GM19438 (cell line): ENCODE data around the gene CAMK1.
"Not testable (repeated sequence)": the region's sequence is repeated elsewhere in the genome, so short reads cannot be mapped to it uniquely, and the experiment has no call there.

Source experiments
- ATAC-seq: cut with Tn5 transposase; IDR thresholded peaks from one replicate; pipeline ENCODE4 v1.9.1; 2021; ENCODE audit warnings: low read depth; ENCODE audit not compliant: unreplicated experiment

The CAMK1 gene

DNA sequence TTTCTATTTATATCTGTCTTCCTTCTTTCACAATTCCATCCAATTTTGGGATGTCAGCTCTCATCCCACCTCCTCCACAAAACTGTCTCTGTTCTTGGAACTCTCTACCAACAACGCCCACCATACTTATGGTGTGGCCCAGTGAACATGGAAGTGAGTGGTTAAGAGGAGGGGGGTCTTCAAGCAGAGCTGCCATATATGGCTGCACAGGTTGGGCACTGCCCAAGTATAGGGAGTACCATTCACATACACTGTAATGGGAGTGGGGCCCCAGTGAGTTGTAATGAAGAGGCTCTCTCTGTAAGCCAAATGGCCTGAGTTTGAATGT is 7.9 kb upstream of the CAMK1 start:
- no peak for ATAC-seq

DNA sequence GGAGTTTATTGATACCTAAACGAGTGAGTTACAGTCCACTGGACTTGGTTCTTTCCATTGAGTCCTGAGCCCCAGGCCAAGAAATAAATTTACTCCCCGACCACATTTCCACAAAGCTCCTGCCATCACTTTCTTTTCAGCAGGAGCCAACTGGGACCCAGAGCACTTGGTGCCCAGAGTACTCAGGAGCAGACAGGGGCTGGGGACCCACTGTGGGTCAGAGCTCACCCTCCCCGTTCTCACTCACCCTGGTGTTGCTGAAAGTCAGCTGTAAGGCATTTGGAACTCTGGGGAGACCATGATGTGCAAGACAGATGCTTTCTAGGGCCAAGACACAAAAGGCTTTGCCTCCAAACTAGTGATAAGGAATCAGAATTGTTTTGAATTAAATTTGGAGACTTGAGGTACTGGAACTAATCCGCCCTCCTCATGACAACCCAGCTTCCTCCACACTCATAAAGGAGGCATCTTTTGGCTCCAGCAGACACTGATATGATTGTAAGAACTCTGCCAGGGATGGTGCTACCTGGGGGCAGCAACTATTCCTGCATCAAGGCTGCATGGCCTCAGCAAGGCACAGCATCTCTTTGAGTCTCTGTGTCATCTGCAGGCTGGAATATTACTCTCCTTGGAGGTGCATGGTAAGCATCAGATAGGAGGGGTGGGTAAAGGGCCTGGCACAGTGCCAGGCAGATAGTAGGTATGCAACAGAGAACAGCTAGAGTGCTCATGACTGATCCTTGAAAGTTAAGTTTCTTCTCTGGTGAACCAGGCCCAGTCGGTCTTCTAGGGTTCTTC is 7.3 kb upstream of the CAMK1 start:
- no peak for ATAC-seq

DNA sequence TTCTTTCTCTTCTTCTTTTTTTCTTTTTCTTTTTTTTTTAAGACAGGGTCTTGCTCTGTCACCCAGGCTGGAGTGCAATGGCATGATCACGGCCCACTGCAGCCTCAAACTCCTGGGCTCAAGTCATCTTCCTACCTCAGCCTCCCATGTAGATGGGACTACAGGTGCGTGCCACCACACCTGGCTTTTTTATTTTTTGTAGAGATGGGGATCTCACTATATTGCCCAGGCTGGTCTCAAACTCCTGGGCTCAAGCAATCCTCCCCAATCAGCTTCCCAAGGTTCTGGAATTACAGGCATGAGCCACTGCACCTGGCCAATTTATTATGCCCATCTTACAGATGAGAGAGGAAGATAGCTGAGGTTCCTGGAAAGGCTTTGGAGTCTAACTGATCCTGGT is 1.3 kb upstream of the CAMK1 start:
- not testable (repeated sequence) for ATAC-seq

DNA sequence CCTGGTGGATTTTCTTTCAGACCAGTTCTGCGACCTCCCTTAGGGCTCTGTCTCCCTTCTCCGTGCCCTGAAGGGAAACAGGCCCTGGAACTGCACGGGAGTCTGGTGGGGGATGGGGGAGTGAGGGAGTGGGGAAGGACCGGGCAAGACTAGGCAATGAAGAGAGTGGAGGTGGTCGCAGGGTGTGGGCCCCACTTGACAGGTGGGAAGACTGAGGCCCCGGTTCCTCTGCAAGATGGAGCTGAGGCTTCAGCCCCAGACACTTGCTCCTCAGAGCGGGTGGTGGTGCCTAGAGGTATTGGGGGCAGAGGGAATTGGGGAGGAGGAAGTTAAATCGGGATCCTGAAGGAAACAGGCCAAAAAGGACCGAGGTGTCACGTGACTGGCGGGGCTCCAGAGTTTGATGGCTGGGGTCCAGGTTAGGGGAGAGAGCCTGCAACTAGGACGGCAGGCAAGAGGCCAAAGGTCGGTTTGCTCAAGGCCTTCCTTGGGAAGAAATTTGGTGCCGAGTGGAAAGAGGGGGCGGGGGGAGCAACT is 597 bp upstream of the CAMK1 start:
- no peak for ATAC-seq

DNA sequence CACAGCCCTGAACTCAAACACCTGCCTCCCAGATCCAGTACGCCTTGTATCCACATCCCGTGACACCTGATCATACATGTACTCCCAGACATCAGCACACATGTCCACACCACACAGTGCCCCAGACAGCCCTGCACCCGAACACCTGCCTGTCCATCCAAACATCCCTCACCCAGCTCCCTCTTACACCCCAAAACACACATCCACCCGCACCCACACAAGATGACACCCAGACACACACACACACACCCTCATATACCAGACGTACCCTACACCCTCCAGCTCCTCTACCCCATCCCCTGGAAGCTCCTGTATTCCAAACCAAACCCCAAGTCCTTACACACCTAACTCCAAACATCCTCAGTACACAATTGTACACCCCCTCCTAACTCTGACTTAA is 735 bp downstream of the CAMK1 start:
- no peak for ATAC-seq

DNA sequence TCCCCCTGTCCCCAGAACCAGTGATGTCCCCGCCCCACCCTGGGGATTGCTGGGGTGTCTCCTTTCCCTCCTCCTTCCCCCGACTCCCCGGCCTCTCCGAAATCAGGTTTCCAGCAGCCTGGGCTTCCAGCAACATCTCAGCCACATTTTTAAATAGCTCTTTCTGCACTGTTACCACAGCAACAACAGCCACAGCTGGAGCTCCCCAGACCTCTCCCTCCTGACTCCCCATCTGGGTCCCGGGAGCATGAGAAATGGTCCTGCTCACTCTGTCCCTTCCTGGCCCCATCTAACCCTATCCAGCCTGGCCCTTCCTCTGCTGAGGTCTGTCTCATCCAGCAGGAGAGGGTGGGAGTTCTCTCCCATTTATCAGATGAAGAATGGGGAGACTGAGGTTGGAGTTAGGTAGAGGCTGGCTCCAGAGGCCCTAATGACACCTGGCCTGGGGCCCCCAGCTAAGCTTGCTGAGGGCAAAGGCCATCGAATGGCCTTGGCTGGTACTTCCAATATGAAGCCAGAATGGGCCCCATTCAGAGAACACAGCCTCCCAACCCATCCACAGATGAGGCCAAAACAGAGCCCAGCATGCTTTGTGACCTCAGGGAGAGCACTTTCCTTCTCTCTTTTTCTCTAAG is 1.5 kb downstream of the CAMK1 start:
- no peak for ATAC-seq

DNA sequence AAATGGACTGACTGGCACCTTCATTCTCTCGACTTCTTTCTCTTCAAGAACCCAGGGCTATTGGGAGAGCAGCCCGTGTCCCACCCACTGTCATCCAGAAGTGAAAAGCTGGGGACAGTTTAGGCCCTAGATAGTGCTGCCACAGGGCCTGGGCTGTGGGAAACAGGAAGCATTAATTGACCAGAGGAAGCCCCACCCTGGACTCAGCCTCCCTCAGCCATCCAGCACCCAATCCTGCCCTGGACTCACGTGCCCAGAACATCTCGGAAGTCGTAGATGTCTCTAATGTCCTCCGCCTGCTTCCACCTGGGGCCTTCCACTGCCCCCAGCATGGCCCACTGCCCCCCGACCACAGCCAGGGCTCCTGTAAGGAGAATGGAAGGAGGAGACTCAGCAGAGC is 2.3 kb downstream of the CAMK1 start:
- no peak for ATAC-seq

DNA sequence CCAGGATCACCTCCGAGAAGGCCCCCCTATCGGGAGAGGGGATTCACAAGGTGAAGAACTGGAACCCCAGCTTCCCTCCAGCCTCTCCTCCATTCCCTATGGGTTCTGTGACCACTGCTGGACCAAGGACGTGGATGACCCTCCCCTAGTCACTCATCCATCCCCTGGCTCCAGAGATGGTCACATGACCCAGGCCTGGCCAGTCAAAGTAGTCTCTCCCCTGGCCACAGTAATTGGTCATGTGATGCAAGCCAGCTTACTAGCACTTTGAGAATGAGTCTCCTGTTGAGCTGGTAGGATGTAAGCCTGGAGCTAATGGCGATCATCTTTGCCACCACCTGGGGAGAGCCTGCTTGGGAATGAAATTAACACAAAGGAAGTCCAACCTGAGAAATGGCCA is 3.9 kb downstream of the CAMK1 start:
- ATAC-seq: no peak

DNA sequence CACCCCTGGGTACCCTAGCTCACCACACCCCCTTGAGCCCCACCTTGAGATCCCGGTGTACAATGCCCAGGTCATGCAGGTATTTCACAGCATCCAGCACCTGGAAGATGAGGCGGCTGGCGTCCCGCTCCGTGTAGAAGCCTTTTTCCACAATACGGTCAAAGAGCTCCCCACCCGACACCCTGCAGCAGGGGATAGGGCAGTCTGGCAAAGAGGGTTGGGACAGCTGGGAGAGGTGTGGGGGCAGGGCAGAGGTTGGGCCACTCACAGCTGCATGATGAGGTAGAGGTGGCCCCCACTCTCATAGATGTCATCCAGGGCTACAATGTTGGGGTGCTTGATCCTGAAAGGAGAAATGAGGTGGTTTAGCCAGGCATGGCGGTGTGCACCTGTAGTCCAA is 6.9 kb downstream of the CAMK1 start:
- ATAC-seq: no peak

DNA sequence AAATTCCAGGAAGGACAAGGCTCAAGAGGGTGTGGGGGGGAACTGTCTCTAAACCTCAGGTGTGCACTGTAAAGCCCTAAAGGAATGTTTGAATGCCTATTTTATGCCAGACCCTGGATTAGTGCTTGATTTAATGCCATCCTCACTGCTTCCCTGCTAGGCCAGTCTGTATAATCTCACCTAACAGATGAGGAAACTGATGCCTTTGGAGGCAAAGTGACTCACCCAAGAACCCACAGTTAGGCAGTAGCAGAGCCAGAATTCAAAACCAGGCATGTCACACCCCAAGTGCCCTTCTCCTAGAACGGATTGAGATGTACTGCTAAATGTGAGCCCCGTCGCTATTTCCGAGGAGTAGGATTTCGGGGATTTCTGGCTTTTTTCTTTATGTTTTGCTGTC is 7.8 kb downstream of the CAMK1 start:
- no peak for ATAC-seq

DNA sequence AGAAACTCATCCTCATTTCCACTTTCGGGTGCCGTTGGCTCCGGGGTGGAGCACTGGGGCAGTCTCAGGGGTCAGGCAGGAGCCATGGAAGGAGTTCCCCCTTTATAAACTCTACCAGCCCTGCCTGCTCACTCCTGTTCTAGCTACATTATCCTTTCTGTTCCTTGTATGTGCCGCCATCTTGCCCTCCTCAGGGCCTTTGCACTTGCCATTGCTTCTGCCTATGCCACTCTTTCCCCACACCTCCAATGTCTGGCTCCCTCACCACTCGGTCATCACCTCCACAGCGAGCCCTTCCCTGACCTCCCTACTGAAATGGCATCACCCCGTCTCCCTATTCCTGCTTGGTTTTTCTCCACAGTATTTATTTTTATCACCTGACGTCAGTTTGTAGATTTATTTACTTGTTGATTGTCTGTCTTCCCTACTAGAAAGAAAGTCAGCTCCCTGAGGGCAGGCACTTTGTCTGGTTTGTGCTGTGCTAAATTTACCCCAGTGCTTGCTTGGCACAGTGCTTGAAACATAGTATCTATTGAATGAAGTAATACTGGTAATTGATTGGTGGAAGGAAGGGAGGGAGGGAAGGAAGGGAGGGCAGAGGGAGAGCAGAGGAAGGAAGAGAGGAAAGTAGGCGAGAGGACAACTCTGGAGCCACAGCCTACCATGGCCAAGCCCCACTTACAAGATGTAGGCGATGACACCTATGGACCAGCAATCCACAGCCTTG is 8.8 kb downstream of the CAMK1 start:
- ATAC-seq: no peak

DNA sequence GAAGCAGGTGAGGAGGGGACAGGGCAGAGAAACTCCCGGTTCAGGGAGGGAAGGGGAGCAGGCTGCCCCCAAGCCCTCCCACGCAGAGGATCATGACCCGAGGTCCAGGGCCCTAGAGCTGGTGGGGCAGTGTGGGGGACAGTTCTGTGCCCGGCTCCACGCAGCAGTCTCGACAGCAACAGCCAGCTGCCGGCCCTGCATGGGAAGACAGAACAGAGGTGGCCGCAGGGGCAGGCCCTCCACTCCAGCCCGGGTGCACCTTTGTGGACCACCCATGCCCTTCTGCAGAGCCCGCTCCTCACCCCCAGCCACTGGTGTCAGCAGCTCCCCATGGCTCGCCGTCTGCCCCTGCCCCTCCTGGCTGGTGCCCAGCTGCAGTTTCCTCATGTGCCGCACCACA is 12.3 kb downstream of the CAMK1 start:
- ATAC-seq: no peak

DNA sequence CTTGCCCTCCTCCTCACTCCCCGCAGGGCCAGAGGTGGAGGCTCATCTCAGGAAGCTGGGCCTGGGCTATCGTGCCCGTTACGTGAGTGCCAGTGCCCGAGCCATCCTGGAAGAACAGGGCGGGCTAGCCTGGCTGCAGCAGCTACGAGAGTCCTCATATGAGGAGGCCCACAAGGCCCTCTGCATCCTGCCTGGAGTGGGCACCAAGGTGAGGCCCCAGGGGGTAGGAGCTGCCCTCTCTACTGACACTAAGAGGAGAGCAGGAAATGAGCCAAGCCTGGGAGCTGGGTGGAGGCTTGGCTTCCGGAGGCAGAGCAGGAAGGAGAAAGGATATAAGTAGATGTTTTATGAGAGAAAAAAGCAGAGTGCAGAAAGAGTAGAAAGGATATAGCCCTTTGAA is 15.1 kb downstream of the CAMK1 start:
- no peak for ATAC-seq

DNA sequence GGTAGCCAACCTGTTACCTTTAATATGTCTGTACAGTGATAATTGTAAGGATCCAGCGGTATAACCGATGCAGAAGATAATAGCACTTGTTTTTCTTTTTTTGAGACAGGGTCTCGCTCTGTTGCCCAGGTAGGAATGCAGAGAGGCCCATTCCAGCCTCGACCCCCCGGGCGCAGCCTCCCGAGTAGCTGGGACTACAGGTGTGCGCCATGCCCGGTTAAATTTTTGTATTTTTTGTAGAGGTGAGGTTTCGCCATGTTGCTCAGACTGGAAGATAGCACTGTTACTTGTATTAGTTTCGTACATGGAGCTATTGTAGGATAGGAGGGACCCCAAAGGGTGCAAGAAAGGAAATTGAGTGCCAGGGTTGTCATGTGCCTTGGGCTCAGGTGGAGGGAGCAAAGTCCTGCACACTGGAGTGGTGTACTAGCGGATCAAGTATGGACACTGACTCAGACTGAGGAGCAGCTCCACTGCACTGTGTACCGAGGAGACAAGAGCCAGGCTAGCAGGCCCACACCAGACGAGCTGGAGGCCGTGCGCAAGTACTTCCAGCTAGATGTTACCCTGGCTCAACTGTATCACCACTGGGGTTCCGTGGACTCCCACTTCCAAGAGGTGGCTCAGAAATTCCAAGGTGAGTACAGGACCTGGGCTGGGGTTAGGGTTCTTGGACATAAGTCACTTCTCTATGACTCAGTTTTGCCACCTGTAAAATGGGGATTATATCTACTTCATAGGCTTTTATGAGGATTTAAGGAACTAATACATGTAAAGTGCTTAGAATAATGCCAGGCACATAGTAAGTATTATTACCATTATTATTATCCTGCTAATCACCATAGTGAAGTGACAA is 19.0 kb downstream of the CAMK1 start:
- ATAC-seq: no peak

DNA sequence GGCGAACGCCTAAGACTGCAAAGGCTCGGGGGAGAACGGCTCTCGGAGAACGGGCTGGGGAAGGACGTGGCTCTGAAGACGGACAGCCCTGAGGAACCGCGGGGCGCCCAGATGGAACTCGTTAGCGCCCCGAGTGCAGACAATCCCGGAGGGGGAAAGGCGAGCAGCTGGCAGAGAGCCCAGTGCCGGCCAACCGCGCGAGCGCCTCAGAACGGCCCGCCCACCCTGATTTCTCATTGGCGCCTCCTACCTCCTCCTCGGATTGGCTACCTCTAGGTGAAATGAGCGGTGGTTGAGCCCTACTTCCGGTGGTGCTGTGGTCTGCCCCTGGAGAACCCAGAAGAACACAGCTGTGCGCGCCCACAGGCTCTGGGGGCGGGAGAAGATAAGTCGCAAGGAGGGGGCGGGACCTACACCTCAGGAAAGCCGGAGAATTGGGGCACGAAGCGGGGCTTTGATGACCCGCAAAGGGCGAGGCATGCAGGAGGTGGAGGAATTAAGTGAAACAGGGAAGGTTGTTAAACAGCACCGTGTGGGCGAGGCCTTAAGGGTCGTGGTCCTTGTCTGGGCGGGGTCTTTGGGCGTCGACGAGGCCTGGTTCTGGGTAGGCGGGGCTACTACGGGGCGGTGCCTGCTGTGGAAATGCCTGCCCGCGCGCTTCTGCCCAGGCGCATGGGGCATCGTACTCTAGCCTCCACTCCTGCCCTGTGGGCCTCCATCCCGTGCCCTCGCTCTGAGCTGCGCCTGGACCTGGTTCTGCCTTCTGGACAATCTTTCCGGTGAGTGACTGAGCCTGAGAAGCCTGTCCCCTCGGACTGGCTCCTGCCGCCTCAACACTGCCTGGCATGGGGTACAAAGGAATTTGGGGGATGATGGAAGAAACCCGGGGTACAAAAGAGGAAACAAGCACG is 19.8 kb downstream of the CAMK1 start, which contains the start of gene OGG1:
Gene OGG1 (plus strand): TSS at position 308 of the 911 bp plus-strand sequence. CDS start 335 bp downstream, at position 643.
- ATAC-seq: peak; percentile 93

DNA sequence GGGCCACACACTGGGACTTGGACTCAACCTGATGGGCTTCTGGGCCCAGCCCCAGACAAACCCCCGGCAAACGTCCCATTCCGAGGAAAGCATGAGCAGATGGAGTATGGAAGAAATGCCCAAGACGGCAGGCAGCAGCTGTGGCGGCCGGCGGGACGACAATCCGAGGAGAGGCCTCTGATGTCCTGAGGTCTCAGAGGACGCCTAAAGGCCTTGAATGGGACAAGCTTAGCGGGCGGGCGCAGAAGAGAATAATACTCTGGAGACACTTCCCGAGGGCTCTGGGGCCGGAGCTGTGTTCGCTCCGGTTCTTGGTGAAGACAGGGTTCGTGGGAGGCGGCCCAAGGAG is 20.5 kb downstream of the CAMK1 start:
- ATAC-seq: peak; percentile 4

DNA sequence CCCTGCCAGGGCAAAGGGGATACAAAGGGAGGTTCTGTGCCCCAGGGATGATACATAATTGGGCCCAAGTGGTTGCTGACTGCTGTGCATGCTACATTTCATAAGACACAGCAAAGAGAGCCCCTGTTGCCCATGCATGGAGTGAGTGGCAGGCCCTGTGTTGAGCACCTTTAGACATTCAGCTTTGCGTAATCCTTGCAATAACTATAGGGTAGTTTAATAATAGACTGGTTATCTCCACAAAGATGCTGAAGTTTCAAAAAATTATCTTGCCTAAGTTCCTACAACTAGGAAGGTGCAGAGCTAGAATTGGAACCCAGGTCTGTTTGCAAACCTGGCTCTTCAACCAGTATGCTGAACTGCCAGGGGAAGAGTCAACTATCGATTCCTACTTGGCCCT is 21.7 kb downstream of the CAMK1 start:
- no peak for ATAC-seq

DNA sequence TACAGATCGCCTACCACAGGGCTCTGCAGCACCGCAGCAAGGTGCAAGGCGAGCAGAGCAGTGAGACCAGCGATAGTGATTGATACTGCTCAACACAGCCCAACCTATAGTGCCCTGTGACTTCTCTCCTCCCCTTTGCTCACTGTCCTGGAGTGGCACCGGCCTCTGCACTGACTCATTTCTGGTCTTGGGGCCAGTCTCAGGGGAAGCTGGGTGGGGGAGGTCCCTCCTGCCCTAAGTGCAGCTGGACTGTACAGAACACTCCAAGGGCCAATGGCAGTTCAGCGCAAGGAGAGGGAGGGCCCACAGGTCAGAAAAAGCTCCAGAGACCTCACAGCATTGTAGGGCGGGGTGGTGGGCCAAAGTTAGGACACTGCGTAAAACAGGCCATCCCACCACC is 22.5 kb downstream of the CAMK1 start:
- ATAC-seq: no peak

DNA sequence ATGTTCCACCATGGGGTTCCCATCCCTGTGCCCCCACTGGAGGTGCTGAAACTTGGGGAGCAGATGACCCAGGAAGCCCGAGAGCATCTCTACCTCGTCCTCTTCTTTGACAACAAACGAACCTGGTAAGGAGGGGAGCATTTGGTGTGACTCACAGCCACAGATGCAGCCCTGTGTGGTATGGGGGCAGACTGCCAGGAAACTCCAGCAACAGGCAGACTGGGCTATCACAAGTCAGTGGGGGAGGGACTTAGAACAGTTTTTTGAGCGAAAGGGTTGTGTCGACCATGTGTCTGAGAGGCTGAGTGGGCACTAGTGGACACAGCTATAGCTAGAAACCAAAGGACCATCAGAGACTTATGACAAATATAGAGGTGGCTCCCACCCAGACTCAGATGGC is 23.4 kb downstream of the CAMK1 start:
- no peak for ATAC-seq

DNA sequence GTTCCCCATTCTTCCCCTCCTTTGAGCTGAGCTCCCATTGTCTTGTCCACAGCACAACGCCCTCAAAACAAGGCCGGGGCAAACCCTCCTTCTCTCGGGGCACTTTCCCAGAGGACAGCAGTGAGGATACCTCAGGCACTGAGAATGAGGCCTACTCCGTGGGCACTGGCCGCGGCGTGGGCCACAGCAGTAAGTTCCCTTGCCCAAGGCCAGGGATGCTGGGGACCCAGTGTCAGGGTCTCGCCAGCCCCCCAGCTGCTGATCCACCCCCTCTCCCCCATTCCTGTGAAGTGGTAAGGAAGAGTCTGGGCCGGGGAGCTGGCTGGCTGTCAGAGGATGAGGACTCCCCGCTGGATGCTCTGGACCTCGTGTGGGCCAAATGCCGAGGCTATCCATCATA is 24.2 kb downstream of the CAMK1 start:
- ATAC-seq: no peak
